ENCODE data around the gene GYPA.
"Not testable (repeated sequence)": the region's sequence is repeated elsewhere in the genome, so short reads cannot be mapped to it uniquely, and the experiment has no call there.

DNA sequence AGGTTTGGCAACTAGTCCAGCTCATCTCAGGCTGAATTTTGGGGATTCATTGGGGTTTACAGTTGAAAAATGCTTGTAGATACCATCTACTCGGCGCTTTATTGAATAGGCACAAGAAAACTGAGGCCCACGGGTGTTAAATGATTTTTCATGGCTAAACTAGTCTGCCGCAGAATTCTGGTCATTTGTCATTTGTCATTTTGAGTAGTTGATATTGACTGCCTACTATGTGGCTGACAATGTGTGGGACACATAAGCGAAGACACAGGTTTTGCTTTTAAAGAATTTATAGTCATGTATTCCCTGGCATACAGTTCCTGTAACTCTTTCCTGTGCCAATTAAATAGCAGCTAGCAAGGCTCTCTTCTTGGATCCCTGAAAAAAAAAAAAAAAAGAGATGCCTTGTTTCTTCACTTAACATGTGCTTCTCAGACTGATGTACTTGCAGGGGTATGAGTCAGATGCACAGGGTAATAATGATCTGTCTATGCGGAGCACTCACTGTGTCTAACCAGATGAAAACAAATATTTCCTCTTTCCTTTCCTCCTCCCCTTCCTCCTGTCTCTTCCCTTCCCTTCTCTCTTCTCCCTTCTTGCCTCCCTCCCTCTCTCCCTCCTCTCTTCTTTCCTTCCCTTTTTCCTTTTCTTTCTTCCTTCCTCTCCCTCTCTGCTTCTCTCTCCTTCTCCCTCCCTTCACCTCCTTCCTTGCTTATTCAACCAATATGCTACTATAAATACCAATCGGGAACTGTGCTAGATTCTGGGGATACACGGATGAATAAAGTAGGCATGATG lies 3.2 kb downstream of the GYPA start:
- not testable (repeated sequence) for TF ChIP-seq POLR2A (IDR thresholded peaks at IDR 0.05); POLR2AphosphoS5 (IDR thresholded peaks at IDR 0.05; ENCODE audit: insufficient read depth in 1 of 2, low read depth in 1 of 2); CTCF (IDR thresholded peaks at IDR 0.05)
